Kidney tubule cell (primary cell): Measurements from ENCODE around the gene NCAPG2.
"Not testable (repeated sequence)": the region's sequence is repeated elsewhere in the genome, so short reads cannot be mapped to it uniquely, and the experiment has no call there.

Source experiments
- DNase-seq: peaks from one replicate; pipeline ENCODE4 v3.0.0-alpha.2; 2018; ENCODE audit warnings: low spot score

Gene NCAPG2

GRCh38 chr7:158706710-158707590 lies 2.3 kb upstream of the NCAPG2 start:
- no peak for DNase-seq

- DNase-seq = no peak
These were observed 1.7 kb upstream of the NCAPG2 start for GRCh38 chr7:158706273-158706704.

GRCh38 chr7:158705234-158705850 lies 738 bp upstream of the NCAPG2 start:
- DNase-seq = no peak

GRCh38 chr7:158703679-158704523 lies 703 bp downstream of the NCAPG2 start:
- not testable (repeated sequence) for DNase-seq

GRCh38 chr7:158702944-158703343 lies 1.7 kb downstream of the NCAPG2 start:
- no peak for DNase-seq

GRCh38 chr7:158702196-158702595 lies 2.4 kb downstream of the NCAPG2 start:
- DNase-seq = no peak

- no peak for DNase-seq
These were observed 4.6 kb downstream of the NCAPG2 start for GRCh38 chr7:158700008-158700407.

GRCh38 chr7:158699341-158699740 lies 5.3 kb downstream of the NCAPG2 start:
- DNase-seq = no peak

- no peak for DNase-seq
These were observed 5.9 kb downstream of the NCAPG2 start for GRCh38 chr7:158698657-158699195.

- not testable (repeated sequence) for DNase-seq
These were observed 7.0 kb downstream of the NCAPG2 start for GRCh38 chr7:158697597-158697996.

GRCh38 chr7:158695726-158696452 lies 8.7 kb downstream of the NCAPG2 start:
- peak; percentile 68 for DNase-seq

GRCh38 chr7:158695056-158695455 lies 9.5 kb downstream of the NCAPG2 start:
- DNase-seq = no peak

GRCh38 chr7:158694650-158695049 lies 10.0 kb downstream of the NCAPG2 start:
- no peak for DNase-seq

GRCh38 chr7:158689488-158689887 lies 15.1 kb downstream of the NCAPG2 start:
- DNase-seq = no peak

- no peak for DNase-seq
These were observed 17.2 kb downstream of the NCAPG2 start for GRCh38 chr7:158687406-158687805.

- no peak for DNase-seq
These were observed 18.9 kb downstream of the NCAPG2 start for GRCh38 chr7:158685693-158686092.

- no peak for DNase-seq
These were observed 20.3 kb downstream of the NCAPG2 start for GRCh38 chr7:158684329-158684728.

- no peak for DNase-seq
These were observed 21.1 kb downstream of the NCAPG2 start for GRCh38 chr7:158683541-158683940.

GRCh38 chr7:158682456-158682855 lies 22.1 kb downstream of the NCAPG2 start:
- no peak for DNase-seq

- no peak for DNase-seq
These were observed 23.9 kb downstream of the NCAPG2 start for GRCh38 chr7:158680754-158681153.

- DNase-seq = no peak
These were observed 27.7 kb downstream of the NCAPG2 start for GRCh38 chr7:158676906-158677305.
